ENCODE data around the gene MAGEA3.

- TF ChIP-seq, protein P1, sequence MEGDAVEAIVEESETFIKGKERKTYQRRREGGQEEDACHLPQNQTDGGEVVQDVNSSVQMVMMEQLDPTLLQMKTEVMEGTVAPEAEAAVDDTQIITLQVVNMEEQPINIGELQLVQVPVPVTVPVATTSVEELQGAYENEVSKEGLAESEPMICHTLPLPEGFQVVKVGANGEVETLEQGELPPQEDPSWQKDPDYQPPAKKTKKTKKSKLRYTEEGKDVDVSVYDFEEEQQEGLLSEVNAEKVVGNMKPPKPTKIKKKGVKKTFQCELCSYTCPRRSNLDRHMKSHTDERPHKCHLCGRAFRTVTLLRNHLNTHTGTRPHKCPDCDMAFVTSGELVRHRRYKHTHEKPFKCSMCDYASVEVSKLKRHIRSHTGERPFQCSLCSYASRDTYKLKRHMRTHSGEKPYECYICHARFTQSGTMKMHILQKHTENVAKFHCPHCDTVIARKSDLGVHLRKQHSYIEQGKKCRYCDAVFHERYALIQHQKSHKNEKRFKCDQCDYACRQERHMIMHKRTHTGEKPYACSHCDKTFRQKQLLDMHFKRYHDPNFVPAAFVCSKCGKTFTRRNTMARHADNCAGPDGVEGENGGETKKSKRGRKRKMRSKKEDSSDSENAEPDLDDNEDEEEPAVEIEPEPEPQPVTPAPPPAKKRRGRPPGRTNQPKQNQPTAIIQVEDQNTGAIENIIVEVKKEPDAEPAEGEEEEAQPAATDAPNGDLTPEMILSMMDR (IDR thresholded peaks at IDR 0.05) = no peak
- no peak for TF ChIP-seq POLR2A (IDR thresholded peaks at IDR 0.05)
- no peak for TF ChIP-seq EP300 (IDR thresholded peaks at IDR 0.05)
- no peak for TF ChIP-seq POLR2AphosphoS5 (IDR thresholded peaks at IDR 0.05)
These were observed 42.5 kb upstream of the MAGEA3 start for GRCh38 chrX:152656087-152656486.

Measured in suprapubic skin (tissue), 4 donors.